ENCODE results near the gene MRPS22. TPM values are rescaled to one million over a fixed set of nuclear protein-coding genes. Genes with fewer than 3 reads are reported as not detected.
"Not testable (repeated sequence)": the region's sequence is repeated elsewhere in the genome, so short reads cannot be mapped to it uniquely, and the experiment has no call there.

The MRPS22 gene
- total RNA-seq, 3 donors from 2014 or later = 45.2 to 47.9 (median 46.4) TPM

DNA sequence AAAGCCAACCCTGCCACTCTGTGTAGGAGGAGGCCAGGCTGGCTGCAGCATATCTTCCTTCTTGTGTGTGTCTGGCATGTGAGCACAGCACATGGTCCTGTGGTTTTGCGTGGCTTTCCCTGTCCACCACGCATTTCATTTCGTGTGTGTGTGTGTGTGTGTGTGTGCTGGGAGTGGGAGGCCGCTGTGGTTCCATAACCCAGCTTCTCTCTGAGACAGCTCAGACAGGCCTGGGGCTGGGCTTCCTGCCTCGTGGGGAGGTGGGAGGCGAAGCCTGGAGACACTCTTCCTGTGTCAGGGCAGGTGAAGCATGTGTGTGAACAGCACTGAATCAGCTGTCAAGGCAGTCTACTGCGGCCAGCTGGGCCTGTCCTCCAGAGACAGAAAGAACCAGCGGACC is 16.0 kb upstream of the MRPS22 start:
- Histone ChIP-seq H3K36me3 (no peaks in the 10 kb centered on the region), H3K4me1 (no peaks in the 10 kb centered on the region), H3K4me3 (no peak overlapping the region), H3K27me3 (peaks cover 0 to 15% of the 10 kb centered on the region in 2 donors), H3K27ac (no peak overlapping the region), H3K9me3 (no peaks in the 10 kb centered on the region)
- TF ChIP-seq POLR2AphosphoS5 (IDR thresholded peaks at IDR 0.05) (no peak), POLR2A (IDR thresholded peaks at IDR 0.05) (no peak)
- TF ChIP-seq, protein P1, sequence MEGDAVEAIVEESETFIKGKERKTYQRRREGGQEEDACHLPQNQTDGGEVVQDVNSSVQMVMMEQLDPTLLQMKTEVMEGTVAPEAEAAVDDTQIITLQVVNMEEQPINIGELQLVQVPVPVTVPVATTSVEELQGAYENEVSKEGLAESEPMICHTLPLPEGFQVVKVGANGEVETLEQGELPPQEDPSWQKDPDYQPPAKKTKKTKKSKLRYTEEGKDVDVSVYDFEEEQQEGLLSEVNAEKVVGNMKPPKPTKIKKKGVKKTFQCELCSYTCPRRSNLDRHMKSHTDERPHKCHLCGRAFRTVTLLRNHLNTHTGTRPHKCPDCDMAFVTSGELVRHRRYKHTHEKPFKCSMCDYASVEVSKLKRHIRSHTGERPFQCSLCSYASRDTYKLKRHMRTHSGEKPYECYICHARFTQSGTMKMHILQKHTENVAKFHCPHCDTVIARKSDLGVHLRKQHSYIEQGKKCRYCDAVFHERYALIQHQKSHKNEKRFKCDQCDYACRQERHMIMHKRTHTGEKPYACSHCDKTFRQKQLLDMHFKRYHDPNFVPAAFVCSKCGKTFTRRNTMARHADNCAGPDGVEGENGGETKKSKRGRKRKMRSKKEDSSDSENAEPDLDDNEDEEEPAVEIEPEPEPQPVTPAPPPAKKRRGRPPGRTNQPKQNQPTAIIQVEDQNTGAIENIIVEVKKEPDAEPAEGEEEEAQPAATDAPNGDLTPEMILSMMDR (IDR thresholded peaks at IDR 0.05) = no peak
- DNase-seq (ENCODE audit: low spot score in 2 of 2) = no peak
- intact Hi-C loops (cut with DNase I; ENCODE audit: low total_unique reads) = loop anchor here (10.0 kb wide), 1 partner anchor 383 kb away; the partner anchor contains the start of genes FOXL2 and FOXL2NB

DNA sequence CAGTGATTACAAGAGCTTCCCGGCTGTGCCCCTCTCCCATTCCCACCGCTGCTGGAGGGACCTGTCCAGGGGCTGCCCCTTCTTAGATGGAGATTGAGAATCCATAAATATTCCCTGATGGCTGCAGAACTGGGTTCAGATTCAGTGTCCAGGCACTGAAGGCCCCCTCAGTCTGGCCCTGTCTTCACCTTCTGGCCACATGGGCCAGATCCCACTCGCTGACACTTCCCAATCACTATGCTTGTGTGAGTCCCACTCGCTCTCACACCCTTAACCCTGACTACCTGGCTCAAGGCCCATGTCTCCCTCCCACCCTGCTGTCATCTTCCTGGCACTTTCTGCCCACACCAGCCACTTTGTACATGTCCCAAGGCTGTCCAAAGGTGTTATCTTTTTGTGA is 15.5 kb upstream of the MRPS22 start:
- H3K27ac ChIP-seq = no peak overlapping the region
- H3K9me3 ChIP-seq = no peaks in the 10 kb centered on the region
- H3K4me1 ChIP-seq = no peaks in the 10 kb centered on the region
- H3K4me3 ChIP-seq = no peak overlapping the region
- intact Hi-C loops (cut with DNase I; ENCODE audit: low total_unique reads) = loop anchor here (10.0 kb wide), 1 partner anchor 384 kb away; the partner anchor contains the start of genes FOXL2 and FOXL2NB
- H3K36me3 ChIP-seq = no peaks in the 10 kb centered on the region
- DNase-seq (ENCODE audit: low spot score in 2 of 2) = no peak
- TF ChIP-seq POLR2AphosphoS5 (IDR thresholded peaks at IDR 0.05) = no peak
- TF ChIP-seq, protein P1 (IDR thresholded peaks at IDR 0.05) = no peak
- TF ChIP-seq POLR2A (IDR thresholded peaks at IDR 0.05) = no peak
- peaks cover 0 to 15% of the 10 kb centered on the region in 2 donors for H3K27me3 ChIP-seq

DNA sequence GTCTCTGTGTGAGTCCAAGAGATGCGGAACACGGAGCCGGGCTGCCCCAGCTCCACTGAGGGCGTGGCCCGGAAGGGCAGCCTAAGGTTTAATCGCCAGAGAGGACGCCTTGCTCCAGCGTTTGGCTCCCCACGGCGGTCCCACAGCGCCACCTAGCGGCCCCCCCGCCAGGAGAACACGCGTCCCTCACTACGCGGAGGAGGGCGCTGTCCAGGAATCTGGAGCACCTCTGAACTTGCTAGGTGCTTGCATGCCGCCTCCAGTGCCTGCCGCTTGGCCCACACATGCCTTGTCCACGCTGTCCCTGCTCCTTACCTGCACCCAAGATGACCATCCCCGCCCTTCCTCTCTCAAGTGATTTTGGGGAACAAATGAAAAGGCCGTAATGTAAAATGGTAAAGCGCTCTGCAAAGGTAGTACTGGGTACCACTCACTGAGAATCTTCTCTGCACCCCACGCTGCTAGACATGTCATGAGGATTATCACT is 14.4 kb upstream of the MRPS22 start:
- Histone ChIP-seq H3K27ac (no peak overlapping the region), H3K4me1 (no peaks in the 10 kb centered on the region), H3K27me3 (peaks cover 0 to 15% of the 10 kb centered on the region in 2 donors), H3K9me3 (no peaks in the 10 kb centered on the region), H3K36me3 (no peaks in the 10 kb centered on the region), H3K4me3 (peak overlapping the region in 1 of 3 donors; percentile 52)
- DNase-seq (ENCODE audit: low spot score in 2 of 2) = peak; percentile 56 to 87
- TF ChIP-seq POLR2A (IDR thresholded peaks at IDR 0.05) (no peak), POLR2AphosphoS5 (IDR thresholded peaks at IDR 0.05) (peak in 1 of 3 donors; percentile 15)
- TF ChIP-seq, protein P1 (IDR thresholded peaks at IDR 0.05) = peak; percentile 67 to 97 (median 92)
- intact Hi-C loops (cut with DNase I; ENCODE audit: low total_unique reads) = loop anchor here (10.0 kb wide), 1 partner anchor 385 kb away; the partner anchor contains the start of genes FOXL2 and FOXL2NB

DNA sequence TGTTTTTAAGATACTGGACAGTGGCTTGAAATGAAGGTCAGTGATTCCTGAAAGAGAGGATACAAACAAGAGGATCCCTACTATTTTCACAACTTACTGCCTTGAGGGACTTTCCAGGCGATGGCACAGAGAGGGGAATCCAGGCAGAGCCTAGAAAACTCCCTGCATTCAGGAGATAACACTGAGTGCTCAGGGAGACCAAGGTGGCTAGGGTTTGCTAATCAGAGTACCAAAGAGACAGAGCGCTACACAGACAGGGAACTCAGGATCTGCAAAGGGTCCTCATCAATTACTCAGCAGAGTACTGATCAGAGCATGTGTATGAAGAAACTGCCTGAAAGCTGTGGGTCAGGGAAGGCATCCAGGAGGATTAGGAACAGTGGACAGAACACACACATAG is 11.7 kb upstream of the MRPS22 start:
- H3K9me3 ChIP-seq = no peaks in the 10 kb centered on the region
- H3K27me3 ChIP-seq = peaks cover 0 to 15% of the 10 kb centered on the region in 2 donors
- H3K36me3 ChIP-seq = no peaks in the 10 kb centered on the region
- H3K4me3 ChIP-seq = no peak overlapping the region
- DNase-seq (ENCODE audit: low spot score in 2 of 2) = no peak
- no peak for TF ChIP-seq POLR2AphosphoS5 (IDR thresholded peaks at IDR 0.05)
- TF ChIP-seq, protein P1 (IDR thresholded peaks at IDR 0.05) = no peak
- TF ChIP-seq POLR2A (IDR thresholded peaks at IDR 0.05) = no peak
- no peaks in the 10 kb centered on the region for H3K4me1 ChIP-seq
- intact Hi-C loops (cut with DNase I; ENCODE audit: low total_unique reads) = no loop called here
- H3K27ac ChIP-seq = no peak overlapping the region

DNA sequence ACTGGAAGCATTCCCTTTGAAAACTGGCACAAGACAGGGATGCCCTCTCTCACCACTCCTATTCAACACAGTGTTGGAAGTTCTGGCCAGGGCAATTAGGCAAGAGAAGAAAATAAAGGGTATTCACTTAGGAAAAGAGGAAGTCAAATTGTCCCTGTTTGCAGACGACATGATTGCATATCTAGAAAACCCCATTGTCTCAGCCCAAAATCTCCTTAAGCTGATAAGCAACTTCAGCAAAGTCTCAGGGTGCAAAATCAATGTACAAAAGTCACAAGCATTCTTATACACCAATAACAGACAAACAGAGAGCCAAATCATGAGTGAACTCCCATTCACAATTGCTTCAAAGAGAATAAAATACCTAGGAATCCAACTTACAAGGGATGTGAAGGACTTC is 9.1 kb upstream of the MRPS22 start:
- H3K4me1 ChIP-seq; H3K9me3 ChIP-seq; H3K36me3 ChIP-seq; intact Hi-C loops (cut with DNase I; ENCODE audit: low total_unique reads); DNase-seq (ENCODE audit: low spot score in 2 of 2); H3K4me3 ChIP-seq; H3K27ac ChIP-seq: not testable (repeated sequence)
- peaks cover 0 to 17% of the 10 kb centered on the region in 2 donors for H3K27me3 ChIP-seq
